Measurements from ENCODE around the gene PAM16. TPM values are rescaled to one million over a fixed set of nuclear protein-coding genes. Genes with fewer than 3 reads are reported as not detected.

The PAM16 gene
- polyA plus RNA-seq, 6 donors from 2014 or later: 33.1 to 54.6 (median 47.6) TPM

GRCh38 chr16:4372001-4372577 is 21.0 kb upstream of the PAM16 start:
- H3K9me3 Mint-ChIP-seq: no peaks in the 10 kb centered on the region
- no peaks in the 10 kb centered on the region for H3K27me3 Mint-ChIP-seq
- peak; percentile 57 to 65 for ATAC-seq (ENCODE audit: low read depth in 2 of 2)
- no peak for DNase-seq
- peaks cover 8 to 23% (median 22%) of the 10 kb centered on the region in 3 donors for H3K4me1 Mint-ChIP-seq
- peak overlapping the region in 2 of 6 donors; percentile 43 to 73 for H3K27ac Mint-ChIP-seq
- H3K36me3 Mint-ChIP-seq: no peaks in the 10 kb centered on the region
- peak overlapping the region in 7 of 8 donors; percentile 73 to 89 (median 84) for H3K4me3 Mint-ChIP-seq

GRCh38 chr16:4371357-4372000 is 20.4 kb upstream of the PAM16 start, which contains the start of gene VASN:
Gene VASN (plus strand): TSS chr16:4371848. CDS start chr16:4380878, 9,030 bp downstream.
- H3K36me3 Mint-ChIP-seq: no peaks in the 10 kb centered on the region
- H3K27ac Mint-ChIP-seq: peak within 1 kb of the TSS in 2 of 6 donors; percentile 43 to 73
- peak; percentile 84 to 88 for ATAC-seq (ENCODE audit: low read depth in 2 of 2)
- H3K4me1 Mint-ChIP-seq: peaks cover 8 to 26% (median 22%) of the 10 kb centered on the region in 3 donors
- peak within 1 kb of the TSS; percentile 33 to 89 (median 84) for H3K4me3 Mint-ChIP-seq
- peak; percentile 75 for DNase-seq
- no peaks in the 10 kb centered on the region for H3K9me3 Mint-ChIP-seq
- H3K27me3 Mint-ChIP-seq: no peaks in the 10 kb centered on the region

- Mint-ChIP-seq H3K27me3 (no peaks in the 10 kb centered on the region), H3K27ac (no peak overlapping the region), H3K9me3 (no peaks in the 10 kb centered on the region), H3K36me3 (no peaks in the 10 kb centered on the region), H3K4me3 (peak overlapping the region in 3 of 8 donors; percentile 33 to 66 (median 35)), H3K4me1 (peaks cover 8 to 28% (median 22%) of the 10 kb centered on the region in 3 donors)
- ATAC-seq (ENCODE audit: low read depth in 2 of 2) (no peak), DNase-seq (no peak)
These were observed 19.6 kb upstream of the PAM16 start for GRCh38 chr16:4370570-4371356.

- ATAC-seq (ENCODE audit: low read depth in 2 of 2) (no peak), DNase-seq (no peak)
- Mint-ChIP-seq H3K27ac (no peak overlapping the region), H3K9me3 (no peaks in the 10 kb centered on the region), H3K4me3 (peak overlapping the region in 1 of 8 donors; percentile 57), H3K4me1 (peaks cover 12 to 28% (median 27%) of the 10 kb centered on the region in 3 donors), H3K27me3 (no peaks in the 10 kb centered on the region), H3K36me3 (no peaks in the 10 kb centered on the region)
These were observed 19.0 kb upstream of the PAM16 start for GRCh38 chr16:4370151-4370550.

- H3K27ac Mint-ChIP-seq: peak overlapping the region in 1 of 6 donors; percentile 47
- DNase-seq (no peak), ATAC-seq (ENCODE audit: low read depth in 2 of 2) (no peak)
- H3K4me1 Mint-ChIP-seq: peaks cover 12 to 27% (median 24%) of the 10 kb centered on the region in 3 donors
- no peaks in the 10 kb centered on the region for H3K9me3 Mint-ChIP-seq
- H3K4me3 Mint-ChIP-seq: peak overlapping the region in 1 of 8 donors; percentile 37
- H3K36me3 Mint-ChIP-seq: no peaks in the 10 kb centered on the region
- H3K27me3 Mint-ChIP-seq: no peaks in the 10 kb centered on the region
These were observed 18.0 kb upstream of the PAM16 start for GRCh38 chr16:4369007-4369733.

GRCh38 chr16:4367393-4367856 is 16.3 kb upstream of the PAM16 start:
- DNase-seq (no peak), ATAC-seq (ENCODE audit: low read depth in 2 of 2) (no peak)
- peaks cover 12 to 23% (median 14%) of the 10 kb centered on the region in 3 donors for H3K4me1 Mint-ChIP-seq
- no peaks in the 10 kb centered on the region for H3K9me3 Mint-ChIP-seq
- peak overlapping the region in 1 of 8 donors; percentile 47 for H3K4me3 Mint-ChIP-seq
- peak overlapping the region in 3 of 6 donors; percentile 47 to 84 (median 56) for H3K27ac Mint-ChIP-seq
- no peaks in the 10 kb centered on the region for H3K36me3 Mint-ChIP-seq
- H3K27me3 Mint-ChIP-seq: no peaks in the 10 kb centered on the region

GRCh38 chr16:4366016-4366415 is 14.9 kb upstream of the PAM16 start:
- Mint-ChIP-seq H3K36me3 (no peaks in the 10 kb centered on the region), H3K27me3 (no peaks in the 10 kb centered on the region), H3K4me1 (peaks cover 10 to 16% (median 12%) of the 10 kb centered on the region in 3 donors), H3K4me3 (peak overlapping the region in 1 of 8 donors; percentile 21), H3K27ac (peak overlapping the region in 2 of 6 donors; percentile 56 to 63), H3K9me3 (no peaks in the 10 kb centered on the region)
- DNase-seq (no peak), ATAC-seq (ENCODE audit: low read depth in 2 of 2) (no peak)

- H3K27me3 Mint-ChIP-seq: no peaks in the 10 kb centered on the region
- H3K36me3 Mint-ChIP-seq: no peaks in the 10 kb centered on the region
- H3K4me3 Mint-ChIP-seq: peak overlapping the region in 2 of 8 donors; percentile 21 to 55
- peaks cover 10 to 14% (median 12%) of the 10 kb centered on the region in 3 donors for H3K4me1 Mint-ChIP-seq
- no peak for DNase-seq
- no peaks in the 10 kb centered on the region for H3K9me3 Mint-ChIP-seq
- ATAC-seq (ENCODE audit: low read depth in 2 of 2): no peak
- peak overlapping the region in 2 of 6 donors; percentile 56 to 63 for H3K27ac Mint-ChIP-seq
These were observed 14.5 kb upstream of the PAM16 start for GRCh38 chr16:4365615-4366014.

GRCh38 chr16:4365014-4365406 is 13.9 kb upstream of the PAM16 start:
- ATAC-seq (ENCODE audit: low read depth in 2 of 2) (peak; percentile 80 to 85), DNase-seq (no peak)
- Mint-ChIP-seq H3K27me3 (no peaks in the 10 kb centered on the region), H3K36me3 (no peaks in the 10 kb centered on the region), H3K9me3 (no peaks in the 10 kb centered on the region), H3K4me3 (peak overlapping the region in 1 of 8 donors; percentile 55), H3K4me1 (peaks cover 10 to 14% (median 13%) of the 10 kb centered on the region in 3 donors), H3K27ac (peak overlapping the region in 1 of 6 donors; percentile 87)

GRCh38 chr16:4364196-4365013 is 13.3 kb upstream of the PAM16 start:
- Mint-ChIP-seq H3K4me3 (peak overlapping the region in 1 of 8 donors; percentile 55), H3K36me3 (no peaks in the 10 kb centered on the region), H3K9me3 (no peaks in the 10 kb centered on the region), H3K27ac (peak overlapping the region in 2 of 6 donors; percentile 56 to 87), H3K27me3 (no peaks in the 10 kb centered on the region), H3K4me1 (peaks cover 10 to 17% (median 14%) of the 10 kb centered on the region in 3 donors)
- DNase-seq (no peak), ATAC-seq (ENCODE audit: low read depth in 2 of 2) (peak; percentile 61 to 70)

GRCh38 chr16:4362476-4363135 is 11.5 kb upstream of the PAM16 start:
- Mint-ChIP-seq H3K4me3 (peak overlapping the region in 1 of 8 donors; percentile 16), H3K36me3 (no peaks in the 10 kb centered on the region), H3K27me3 (no peaks in the 10 kb centered on the region), H3K9me3 (no peaks in the 10 kb centered on the region), H3K4me1 (peaks cover 16 to 17% (median 16%) of the 10 kb centered on the region in 3 donors), H3K27ac (no peak overlapping the region)
- DNase-seq (no peak), ATAC-seq (ENCODE audit: low read depth in 2 of 2) (no peak)

GRCh38 chr16:4361944-4362311 is 10.8 kb upstream of the PAM16 start:
- Mint-ChIP-seq H3K9me3 (no peaks in the 10 kb centered on the region), H3K36me3 (no peaks in the 10 kb centered on the region), H3K4me1 (peaks cover 12 to 17% (median 16%) of the 10 kb centered on the region in 3 donors), H3K27me3 (no peaks in the 10 kb centered on the region), H3K4me3 (no peak overlapping the region), H3K27ac (no peak overlapping the region)
- DNase-seq: no peak
- ATAC-seq (ENCODE audit: low read depth in 2 of 2): no peak
